Measurements from ENCODE around the gene HDLBP. TPM values are rescaled to one million over a fixed set of nuclear protein-coding genes. Genes with fewer than 3 reads are reported as not detected.

Gene HDLBP
- total and polyA plus RNA-seq, 2 experiments from 2014 or later, result 230 to 306 TPM

- Histone ChIP-seq H3K9me2 (ENCODE audit: insufficient read depth) (no peaks in the 10 kb centered on the region), H4K20me1 (replicated peaks; ENCODE audit: insufficient read depth) (no peaks in the 10 kb centered on the region), H3K4me1 (ENCODE audit: insufficient read depth) (no peaks in the 10 kb centered on the region), H2AFZ (no peak overlapping the region), H3K27ac (ENCODE audit: low read depth) (no peak overlapping the region), H3K27me3 (ENCODE audit: insufficient read depth) (no peaks in the 10 kb centered on the region), H3F3A (replicated peaks; ENCODE audit: low read depth) (no peaks in the 10 kb centered on the region), H3K79me2 (replicated peaks; ENCODE audit: insufficient read depth) (no peaks in the 10 kb centered on the region), H3K4me2 (no peak overlapping the region), H3K36me3 (ENCODE audit: insufficient read depth) (no peaks in the 10 kb centered on the region), H3K4me3 (no peak overlapping the region)
- peaks cover 16% of the 10 kb centered on the region for H3K4me1 Mint-ChIP-seq
- H3K27me3 Mint-ChIP-seq (ENCODE audit: insufficient read depth, low read depth, poor library complexity), result peaks cover 7% of the 10 kb centered on the region
- H3K36me3 Mint-ChIP-seq (ENCODE audit: low read depth), result no peaks in the 10 kb centered on the region
- DNase-seq (ENCODE audit: low spot score), result no peak
- H3K4me3 Mint-ChIP-seq, result no peak overlapping the region
- ATAC-seq, result no peak
- no peak overlapping the region for H3K27ac Mint-ChIP-seq
- H3K9me3 Mint-ChIP-seq, result no peaks in the 10 kb centered on the region
- TF ChIP-seq REST (IDR thresholded peaks at IDR 0.05; ENCODE audit: unreplicated experiment), result no peak
- no peak for TF ChIP-seq ZNF462 (CRISPR knock-in tag; IDR thresholded peaks at IDR 0.05)
These were observed 132.8 kb downstream of the HDLBP start for GRCh38 chr2:241182531-241183133.
